Esophagus (tissue), 2 donors: ENCODE data around the gene GPC1. TPM values are rescaled to one million over a fixed set of nuclear protein-coding genes. Genes with fewer than 3 reads are reported as not detected.

Experiments
- H3K27ac ChIP-seq, 2 donors: one replicate each; pipeline ENCODE4 v1.5.1; 2013; ENCODE audit warnings: low read depth in 2 of 2, mild to moderate bottlenecking in 2 of 2, inconsistent platforms in 1 of 2, low read length in 1 of 2, moderate library complexity in 1 of 2
- H3K27me3 ChIP-seq, 2 donors: one replicate each; pipeline ENCODE4 v1.6.1; 2013; ENCODE audit warnings: low read length in 2 of 2, control low read depth in 1 of 2, mild to moderate bottlenecking in 1 of 2; ENCODE audit not compliant: insufficient read depth in 2 of 2, control insufficient read depth in 1 of 2
- H3K36me3 ChIP-seq, 2 donors: one replicate each; pipeline ENCODE4 v1.6.1; 2013; ENCODE audit warnings: low read length in 1 of 2; ENCODE audit not compliant: control insufficient read depth in 2 of 2, insufficient read depth in 2 of 2
- H3K4me1 ChIP-seq, 2 donors: one replicate each; pipeline ENCODE4 v1.6.1; 2013; ENCODE audit warnings: low read length in 1 of 2; ENCODE audit not compliant: control insufficient read depth in 2 of 2, insufficient read depth in 2 of 2
- H3K4me3 ChIP-seq, 2 donors: one replicate each; pipeline ENCODE4 v1.5.1; 2013; ENCODE audit warnings: low read length in 2 of 2, mild to moderate bottlenecking in 2 of 2, low read depth in 1 of 2, moderate library complexity in 1 of 2
- H3K9me3 ChIP-seq, 2 donors: one replicate each; pipeline ENCODE4 v1.6.1; 2013; ENCODE audit warnings: mild to moderate bottlenecking in 2 of 2, low read depth in 1 of 2, low read length in 1 of 2, moderate library complexity in 1 of 2; ENCODE audit not compliant: control insufficient read depth in 2 of 2, insufficient read depth in 1 of 2
- WGBS, 2 donors: extraction: QIAGEN DNeasy Blood & Tissue Kit; methylation state at CpG; one replicate each; pipeline ENCODE4 v1.1.7; 2013; 5-methylcytosine and 5-hydroxymethylcytosine counted together
- polyA plus RNA-seq, 2 donors: library from polyadenylated mRNA; stranded (reverse); fragments of 200-250 nt; gene quantifications; one replicate each; pipeline ENCODE4 v1.2.3, GENCODE V29; 2013
- donor health status: healthy with polysubstance abuse.
- donor health status: Bipolar disorder and iron deficiency.

The GPC1 gene
- polyA plus RNA-seq, 2 donors = 57.9 to 82.0 TPM

DNA sequence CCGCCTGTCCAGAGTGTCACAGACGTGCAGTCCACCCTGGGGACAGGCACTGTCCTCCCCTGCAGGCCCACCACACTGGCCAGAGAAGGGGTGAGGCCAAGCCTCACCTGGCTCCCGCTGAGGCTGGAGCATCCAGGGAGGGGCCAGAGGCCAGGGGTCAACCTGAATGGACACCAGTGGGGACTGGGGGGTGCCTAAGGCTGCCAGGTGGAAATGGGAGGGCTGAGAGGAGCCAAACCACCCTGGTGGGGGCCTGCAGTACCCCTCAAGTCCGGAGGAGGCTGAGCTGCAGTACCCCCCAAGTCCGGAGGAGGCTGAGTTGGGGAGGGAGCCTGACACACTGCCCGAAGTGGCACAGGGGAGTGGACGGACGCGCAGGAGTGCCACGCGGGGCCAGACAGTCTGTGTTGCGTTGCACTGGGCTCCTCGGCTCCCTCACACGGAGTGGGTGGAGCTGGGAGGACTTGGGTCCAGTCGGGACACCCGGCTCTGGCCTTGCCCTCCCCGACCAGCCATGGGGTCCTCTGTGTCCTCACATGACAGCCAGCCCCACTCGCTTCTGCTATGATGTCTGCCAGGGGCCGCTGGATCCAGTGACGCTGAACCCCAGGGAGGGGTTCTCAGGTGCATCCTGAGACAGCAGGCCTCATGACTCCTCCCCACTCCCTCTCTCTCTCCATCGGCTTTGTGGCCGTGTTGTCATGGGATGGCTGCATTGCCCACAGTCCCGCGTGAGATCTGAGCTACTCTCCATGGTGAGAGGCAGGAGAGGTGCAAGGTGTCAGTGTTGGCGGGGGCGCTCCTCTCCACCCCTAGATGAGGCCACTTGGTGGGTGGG is 22.3 kb upstream of the GPC1 start:
- WGBS, 2 donors = 93% methylated on average over 26 of the region's 26 CpGs
- no peak overlapping the region for H3K4me3 ChIP-seq

DNA sequence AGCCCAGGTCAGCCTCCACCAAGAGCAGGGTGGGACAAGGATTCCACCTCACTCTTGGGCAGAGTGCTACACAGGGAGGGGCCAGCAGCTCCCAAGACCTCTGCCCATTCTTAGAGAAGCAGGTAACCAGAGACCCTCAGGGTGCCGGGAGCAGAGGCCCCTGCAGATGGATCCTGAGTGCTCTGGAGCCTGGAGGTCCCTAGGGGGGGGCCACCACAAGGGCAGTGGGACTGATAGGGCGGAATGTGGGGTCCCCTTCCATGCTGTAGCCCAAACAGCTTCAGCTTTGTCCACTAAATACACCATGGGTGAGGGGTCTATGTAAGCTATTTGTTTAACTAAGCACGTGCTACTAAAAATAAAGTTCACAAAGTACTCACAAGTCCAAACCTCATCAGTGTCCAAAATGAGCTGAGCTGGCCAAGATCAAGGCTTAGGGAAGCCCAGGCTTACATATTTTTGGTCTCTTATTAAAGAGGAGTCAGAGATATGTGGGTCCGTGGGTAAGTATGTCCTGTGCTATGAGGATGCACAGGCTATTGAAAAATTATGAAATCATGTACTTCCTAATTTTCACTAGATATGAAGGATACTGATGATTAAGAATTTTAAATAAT is 21.5 kb upstream of the GPC1 start:
- 77% methylated on average over 4 of the region's 4 CpGs for WGBS, 2 donors
- H3K4me3 ChIP-seq = no peak overlapping the region
- no peaks in the 10 kb centered on the region for H3K27me3 ChIP-seq
- no peaks in the 10 kb centered on the region for H3K36me3 ChIP-seq
- H3K27ac ChIP-seq = no peak overlapping the region
- no peaks in the 10 kb centered on the region for H3K4me1 ChIP-seq
- H3K9me3 ChIP-seq = peaks cover 0 to 8% of the 10 kb centered on the region in 2 donors

More for the DNA sequence above, 22.3 kb upstream of the GPC1 start:
- Histone ChIP-seq H3K27me3 (no peaks in the 10 kb centered on the region), H3K4me1 (no peaks in the 10 kb centered on the region), H3K27ac (no peak overlapping the region), H3K9me3 (peaks cover 0 to 3% of the 10 kb centered on the region in 2 donors), H3K36me3 (no peaks in the 10 kb centered on the region)

DNA sequence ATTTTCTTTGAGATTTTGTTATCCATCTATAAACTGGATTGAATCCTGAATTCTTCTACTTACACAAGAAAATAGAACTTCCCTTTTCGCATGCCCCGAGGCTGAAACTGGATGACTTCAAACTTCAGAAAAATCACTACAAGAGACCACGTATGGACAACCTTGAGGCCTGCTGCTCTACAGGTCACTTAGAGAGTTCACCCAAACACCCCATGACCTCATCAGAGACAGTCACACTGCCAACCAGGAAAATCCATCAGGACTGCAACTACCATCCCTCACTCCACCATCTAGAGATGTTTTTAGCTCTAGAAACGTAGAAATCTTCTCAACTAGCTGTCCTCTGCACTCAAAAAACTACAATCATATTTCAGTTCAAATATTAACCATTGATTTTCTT is 18.6 kb upstream of the GPC1 start:
- Histone ChIP-seq H3K4me3 (no peak overlapping the region), H3K36me3 (no peaks in the 10 kb centered on the region), H3K9me3 (peaks cover 4 to 26% of the 10 kb centered on the region in 2 donors), H3K4me1 (no peaks in the 10 kb centered on the region), H3K27ac (no peak overlapping the region), H3K27me3 (no peaks in the 10 kb centered on the region)
- 75 to 81% methylated on average over 4 of the region's 4 CpGs for WGBS, 2 donors

DNA sequence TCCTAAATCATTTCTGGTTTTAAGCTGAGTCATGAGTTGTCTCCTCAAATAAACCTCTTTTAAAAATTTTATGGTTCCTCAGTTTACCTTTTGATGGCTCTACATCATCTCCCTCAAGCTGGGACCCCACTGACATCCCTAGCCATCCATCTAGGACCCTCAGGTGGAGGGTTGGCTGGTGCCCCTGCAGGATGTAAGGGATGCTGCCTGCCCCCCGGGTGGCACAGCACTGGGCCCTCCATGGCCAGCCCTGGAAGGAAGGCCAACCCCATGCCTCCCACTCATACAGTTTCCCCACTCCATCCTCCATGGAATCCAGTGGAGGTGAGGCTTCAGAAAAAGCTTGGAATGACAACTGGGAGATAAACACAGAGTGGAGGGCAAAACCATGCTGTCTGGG is 17.2 kb upstream of the GPC1 start:
- H3K9me3 ChIP-seq = peaks cover 4 to 26% of the 10 kb centered on the region in 2 donors

DNA sequence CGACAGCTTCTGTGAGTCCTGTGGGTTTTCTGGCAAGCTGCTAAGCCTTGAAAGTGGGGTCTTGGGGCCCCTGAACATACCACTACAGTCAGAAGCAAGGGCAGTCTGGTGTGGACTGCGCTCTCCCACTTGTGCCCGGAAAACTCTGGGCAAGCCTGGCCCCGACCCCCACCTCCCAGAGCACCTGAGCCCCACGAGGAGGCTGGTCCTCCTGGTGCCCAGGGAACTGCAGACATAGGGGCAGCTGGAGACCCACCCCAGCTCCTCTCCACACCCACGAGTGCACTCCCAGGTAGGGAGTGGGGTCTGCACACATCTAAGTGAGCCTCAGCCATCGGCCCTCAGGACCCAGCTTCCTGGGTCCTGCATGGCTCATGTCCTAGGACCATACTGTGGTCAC is 16.2 kb upstream of the GPC1 start:
- 81 to 84% methylated on average over 7 of the region's 7 CpGs for WGBS, 2 donors
- peaks cover 4 to 26% of the 10 kb centered on the region in 2 donors for H3K9me3 ChIP-seq
- no peak overlapping the region for H3K4me3 ChIP-seq
- no peaks in the 10 kb centered on the region for H3K4me1 ChIP-seq
- no peaks in the 10 kb centered on the region for H3K36me3 ChIP-seq
- no peak overlapping the region for H3K27ac ChIP-seq
- no peaks in the 10 kb centered on the region for H3K27me3 ChIP-seq

More for the DNA sequence above, 17.2 kb upstream of the GPC1 start:
- Histone ChIP-seq H3K27ac (no peak overlapping the region), H3K36me3 (no peaks in the 10 kb centered on the region), H3K4me3 (no peak overlapping the region), H3K27me3 (no peaks in the 10 kb centered on the region), H3K4me1 (no peaks in the 10 kb centered on the region)
- 95% methylated on average over 1 of the region's 1 CpG for WGBS, 2 donors

DNA sequence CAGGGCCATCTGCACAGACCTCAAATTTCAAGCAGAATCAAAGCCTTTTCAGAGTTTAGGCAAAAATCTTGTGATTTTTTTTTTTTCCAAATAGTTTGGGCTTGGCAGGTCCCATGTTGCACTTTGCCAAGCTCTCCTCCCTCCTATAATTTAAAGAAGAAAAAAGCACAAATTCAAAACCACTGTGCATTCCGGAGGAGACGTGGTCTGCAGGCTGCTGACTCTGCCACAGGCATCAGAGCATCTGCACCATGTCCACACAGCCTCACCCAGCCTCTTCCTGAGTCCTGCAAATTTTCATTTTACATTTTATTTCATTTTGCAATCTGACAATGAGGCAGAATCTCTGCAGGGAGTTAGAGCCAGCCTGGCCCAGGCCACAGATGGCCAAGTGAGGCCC is 15.7 kb upstream of the GPC1 start:
- Histone ChIP-seq H3K27ac (no peak overlapping the region), H3K4me1 (no peaks in the 10 kb centered on the region), H3K9me3 (peaks cover 4 to 26% of the 10 kb centered on the region in 2 donors), H3K4me3 (no peak overlapping the region), H3K27me3 (no peaks in the 10 kb centered on the region), H3K36me3 (no peaks in the 10 kb centered on the region)
- WGBS, 2 donors = 66 to 80% methylated on average over 2 of the region's 2 CpGs

DNA sequence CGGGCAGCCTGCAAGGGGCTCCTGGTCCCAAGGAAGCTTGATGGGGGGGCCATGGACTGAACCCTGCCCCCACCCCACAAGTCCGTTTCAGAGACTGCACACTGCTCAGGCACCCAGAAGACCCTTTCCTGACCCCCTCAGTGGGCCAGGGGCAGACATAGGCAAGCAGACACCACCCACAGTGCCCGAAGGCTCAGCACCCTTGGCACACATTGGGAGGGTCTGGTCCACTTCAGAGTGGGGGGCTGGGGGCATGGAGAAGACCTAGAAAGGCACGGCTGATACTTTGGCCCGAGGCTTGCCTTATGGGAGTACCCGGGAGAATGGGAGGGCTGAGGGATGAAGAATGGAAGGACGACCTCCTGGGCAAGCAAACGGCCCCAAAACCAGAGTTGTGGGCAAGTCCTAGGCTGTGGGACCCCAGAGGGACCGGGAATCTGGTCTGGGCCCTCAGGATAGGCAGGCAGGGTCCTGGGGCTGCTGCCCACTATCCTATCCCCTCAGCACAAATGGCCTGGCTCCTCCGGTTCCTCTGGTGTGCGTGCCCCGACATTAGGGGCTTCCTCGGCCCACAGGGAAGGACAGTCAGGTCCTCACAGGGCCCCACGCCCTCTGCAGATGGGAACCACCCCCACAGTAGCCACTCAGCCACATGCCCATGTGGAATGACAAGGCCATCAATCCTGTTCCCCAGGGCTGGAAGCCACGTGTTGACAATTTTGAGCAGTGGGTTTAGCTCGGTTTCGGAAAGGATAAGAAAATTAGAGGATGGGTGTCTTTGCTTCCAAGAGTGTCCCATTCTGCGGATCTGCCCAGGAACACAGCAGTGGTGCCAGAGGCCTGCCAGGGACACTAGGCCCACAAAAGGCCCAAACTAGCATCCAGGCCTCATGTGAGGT is 15.0 kb upstream of the GPC1 start:
- WGBS, 2 donors = 88 to 89% methylated on average over 18 of the region's 18 CpGs
- Histone ChIP-seq H3K4me3 (no peak overlapping the region), H3K27ac (no peak overlapping the region), H3K4me1 (no peaks in the 10 kb centered on the region), H3K27me3 (no peaks in the 10 kb centered on the region), H3K9me3 (peaks cover 4 to 26% of the 10 kb centered on the region in 2 donors), H3K36me3 (no peaks in the 10 kb centered on the region)

DNA sequence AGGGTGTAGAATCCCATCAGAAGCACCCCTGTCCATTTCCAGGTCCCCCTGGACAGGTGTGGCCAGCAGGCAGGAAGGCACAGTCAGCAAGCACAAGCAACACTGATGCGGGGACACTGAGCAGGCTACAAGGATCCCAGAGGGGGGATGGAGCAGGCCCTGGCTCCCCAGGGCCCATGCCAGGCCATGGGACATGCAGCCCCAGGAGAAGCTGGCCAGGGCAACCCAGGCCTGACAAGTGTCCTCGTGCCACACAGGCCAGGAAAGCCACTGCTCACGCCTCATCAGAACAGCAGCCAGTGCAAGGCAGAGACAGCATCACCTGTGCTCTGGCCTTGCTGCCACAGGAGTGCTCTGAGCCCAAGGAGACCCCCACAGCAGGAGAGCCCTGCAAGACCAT is 14.1 kb upstream of the GPC1 start:
- Histone ChIP-seq H3K36me3 (no peaks in the 10 kb centered on the region), H3K4me1 (no peaks in the 10 kb centered on the region), H3K9me3 (peaks cover 6 to 27% of the 10 kb centered on the region in 2 donors), H3K27me3 (no peaks in the 10 kb centered on the region), H3K27ac (no peak overlapping the region), H3K4me3 (no peak overlapping the region)
- 89 to 91% methylated on average over 3 of the region's 3 CpGs for WGBS, 2 donors

DNA sequence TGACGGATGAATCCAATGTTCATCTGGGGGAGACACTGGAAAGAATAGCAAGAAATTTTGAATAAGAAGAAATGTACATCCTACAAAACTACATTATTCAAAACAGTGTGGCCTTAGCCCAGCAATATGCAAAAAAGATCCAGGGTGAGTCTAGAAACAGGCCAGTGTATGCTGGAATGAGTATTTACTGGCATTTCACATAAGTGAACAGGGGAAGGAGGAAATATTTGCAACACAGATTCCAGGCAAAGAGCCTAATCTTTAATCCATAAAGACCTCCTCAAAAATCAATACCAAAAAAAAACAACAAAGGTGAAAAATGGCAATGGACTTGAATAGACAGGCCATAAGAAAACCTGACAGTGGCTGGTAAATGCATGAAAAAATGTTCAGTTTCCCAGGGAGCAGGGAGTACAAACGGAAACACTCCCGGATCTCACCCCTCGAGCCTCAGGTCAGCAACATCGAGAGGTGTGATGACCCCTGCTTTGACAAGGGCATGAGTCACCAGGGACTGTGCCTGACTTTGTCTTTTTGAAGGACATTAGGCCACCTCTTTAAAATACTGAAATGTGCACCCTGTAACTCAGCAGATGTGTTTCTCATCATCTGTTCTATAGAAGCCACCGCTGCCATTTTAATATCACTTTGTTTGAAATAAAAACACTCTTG is 12.7 kb upstream of the GPC1 start:
- 75 to 76% methylated on average over 6 of the region's 6 CpGs for WGBS, 2 donors
- H3K9me3 ChIP-seq = peaks cover 6 to 27% of the 10 kb centered on the region in 2 donors
- no peaks in the 10 kb centered on the region for H3K27me3 ChIP-seq
- H3K4me1 ChIP-seq = no peaks in the 10 kb centered on the region
- no peak overlapping the region for H3K4me3 ChIP-seq
- H3K27ac ChIP-seq = no peak overlapping the region
- H3K36me3 ChIP-seq = no peaks in the 10 kb centered on the region
